HepG2 (cell line): ENCODE results near the gene MTURN.

Experiments used
- HDAC1 ChIP-seq: sonication (generic); formaldehyde crosslinking; IDR thresholded peaks from 2 replicates; pipeline ENCODE4 v1.5.1; 2020; ENCODE audit warnings: mild to moderate bottlenecking, missing genetic modification reagents
- JUND ChIP-seq: sonication (generic); formaldehyde crosslinking; IDR thresholded peaks from 2 replicates; pipeline ENCODE4 v1.8.0; 2022; ENCODE audit warnings: mild to moderate bottlenecking, missing genetic modification reagents
- NR2F2 ChIP-seq: IDR thresholded peaks from 2 replicates; pipeline ENCODE4 v1.6.1; 2012; ENCODE audit warnings: low read depth, inconsistent platforms, borderline replicate concordance
- POLR2AphosphoS5 ChIP-seq: IDR thresholded peaks from 2 replicates; pipeline ENCODE4 v1.6.1; 2012; ENCODE audit warnings: low read depth, low read length
- RAD21 ChIP-seq: fragments of 450-650 bp; formaldehyde crosslinking; IDR thresholded peaks from 2 replicates; pipeline ENCODE4 v1.5.0; 2020; ENCODE audit warnings: mild to moderate bottlenecking
- ZFX ChIP-seq: sonication (generic); formaldehyde crosslinking; IDR thresholded peaks from 2 replicates; pipeline ENCODE4 v1.4.0; 2020; ENCODE audit warnings: mild to moderate bottlenecking, low read depth, missing genetic modification reagents, moderate library complexity
- TF ChIP-seq, protein P1 (sequence below): sonication (generic); formaldehyde crosslinking; IDR thresholded peaks from 2 replicates; pipeline ENCODE4 v1.5.0; 2020; ENCODE audit warnings: missing genetic modification reagents

DNA sequence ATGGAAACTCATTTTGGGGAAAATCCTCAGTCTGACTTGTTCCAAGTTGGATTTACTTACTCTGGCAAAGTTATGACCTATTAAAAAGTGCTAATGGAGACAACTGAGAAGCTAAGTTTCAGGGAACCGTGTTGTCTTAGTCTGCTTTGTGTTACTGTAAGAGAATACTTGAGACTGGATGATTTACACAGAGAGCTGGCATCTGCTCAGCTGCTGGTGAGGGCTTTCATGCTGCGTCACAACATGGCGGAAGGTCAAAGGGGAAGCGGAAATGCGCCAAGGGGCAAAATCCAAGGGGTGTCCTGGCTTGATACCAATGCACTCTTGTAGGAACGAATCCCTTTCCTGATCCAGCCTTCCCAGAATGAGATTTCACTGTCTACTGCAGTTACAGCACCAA lies 46.4 kb downstream of the MTURN start:
- TF ChIP-seq POLR2AphosphoS5 (no peak), NR2F2 (no peak), ZFX (CRISPR knock-in tag) (no peak), HDAC1 (CRISPR knock-in tag) (no peak), JUND (CRISPR knock-in tag) (no peak), RAD21 (CRISPR knock-in tag) (no peak)
- TF ChIP-seq, protein P1, sequence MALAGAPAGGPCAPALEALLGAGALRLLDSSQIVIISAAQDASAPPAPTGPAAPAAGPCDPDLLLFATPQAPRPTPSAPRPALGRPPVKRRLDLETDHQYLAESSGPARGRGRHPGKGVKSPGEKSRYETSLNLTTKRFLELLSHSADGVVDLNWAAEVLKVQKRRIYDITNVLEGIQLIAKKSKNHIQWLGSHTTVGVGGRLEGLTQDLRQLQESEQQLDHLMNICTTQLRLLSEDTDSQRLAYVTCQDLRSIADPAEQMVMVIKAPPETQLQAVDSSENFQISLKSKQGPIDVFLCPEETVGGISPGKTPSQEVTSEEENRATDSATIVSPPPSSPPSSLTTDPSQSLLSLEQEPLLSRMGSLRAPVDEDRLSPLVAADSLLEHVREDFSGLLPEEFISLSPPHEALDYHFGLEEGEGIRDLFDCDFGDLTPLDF (CRISPR knock-in tag): no peak
